HepG2 (cell line): ENCODE data around the gene CACNG7.

Experiments used
- GABPB1 ChIP-seq: IDR thresholded peaks from 2 replicates; pipeline ENCODE4 v1.6.1; 2016; ENCODE audit warnings: mild to moderate bottlenecking, missing genetic modification reagents, moderate library complexity, missing compliant biosample characterization
- GPN1 ChIP-seq: sonication (generic); formaldehyde crosslinking; IDR thresholded peaks from 2 replicates; pipeline ENCODE4 v1.5.1; 2020; ENCODE audit warnings: missing genetic modification reagents, borderline replicate concordance
- MIXL1 ChIP-seq: IDR thresholded peaks from 2 replicates; pipeline ENCODE4 v1.6.1; 2016
- PHF8 ChIP-seq: sonication (generic); formaldehyde crosslinking; IDR thresholded peaks from 2 replicates; pipeline ENCODE4 v1.5.0; 2020; ENCODE audit warnings: missing genetic modification reagents
- RNF2 ChIP-seq: fragments of 450-650 bp; conservative IDR thresholded peaks from 2 replicates; pipeline ENCODE4 v1.6.1; 2016; ENCODE audit warnings: low read depth
- TF ChIP-seq, protein P1 (sequence below): sonication (generic); formaldehyde crosslinking; IDR thresholded peaks from 2 replicates; pipeline ENCODE4 v1.8.0; 2022; ENCODE audit warnings: missing genetic modification reagents, mild to moderate bottlenecking, borderline replicate concordance

DNA sequence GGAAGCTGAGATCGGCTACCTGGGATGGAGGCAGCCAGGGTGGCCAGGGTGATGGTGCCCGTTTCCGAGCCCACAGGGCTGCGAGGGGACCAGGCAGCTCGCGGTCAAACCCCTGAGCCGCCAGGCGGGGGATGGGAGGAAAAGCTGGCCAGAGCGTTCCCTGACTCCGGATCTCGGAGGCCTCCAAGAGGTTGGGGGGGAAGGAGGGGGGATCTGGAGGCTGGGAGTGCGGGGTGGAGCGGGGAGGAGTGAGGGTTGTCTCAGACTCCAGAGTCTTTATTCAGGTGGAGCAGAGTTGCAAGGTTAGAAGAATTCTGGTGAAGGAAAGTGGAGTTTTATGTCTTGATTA is 1.1 kb downstream of the CACNG7 start:
- no peak for TF ChIP-seq MIXL1 (CRISPR knock-in tag)
- no peak for TF ChIP-seq PHF8
- TF ChIP-seq RNF2 = no peak
- TF ChIP-seq, protein P1, sequence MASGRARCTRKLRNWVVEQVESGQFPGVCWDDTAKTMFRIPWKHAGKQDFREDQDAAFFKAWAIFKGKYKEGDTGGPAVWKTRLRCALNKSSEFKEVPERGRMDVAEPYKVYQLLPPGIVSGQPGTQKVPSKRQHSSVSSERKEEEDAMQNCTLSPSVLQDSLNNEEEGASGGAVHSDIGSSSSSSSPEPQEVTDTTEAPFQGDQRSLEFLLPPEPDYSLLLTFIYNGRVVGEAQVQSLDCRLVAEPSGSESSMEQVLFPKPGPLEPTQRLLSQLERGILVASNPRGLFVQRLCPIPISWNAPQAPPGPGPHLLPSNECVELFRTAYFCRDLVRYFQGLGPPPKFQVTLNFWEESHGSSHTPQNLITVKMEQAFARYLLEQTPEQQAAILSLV (CRISPR knock-in tag) = no peak
- TF ChIP-seq GPN1 = no peak
- no peak for TF ChIP-seq GABPB1 (CRISPR knock-in tag)
